Mucosa of stomach (tissue), 1 donor: ENCODE data around the gene TRMT44.
A peak's percentile ranks its signal among the peaks of the same experiment; 100 is the strongest.

Experiments used
- H3K27me3 ChIP-seq: one replicate; pipeline ENCODE4 v1.7.0; 2013; ENCODE audit warnings: mild to moderate bottlenecking, low read length; ENCODE audit not compliant: control insufficient read depth, insufficient read depth
- H3K36me3 ChIP-seq: one replicate; pipeline ENCODE4 v1.7.0; 2013; ENCODE audit warnings: low read length; ENCODE audit not compliant: control insufficient read depth, insufficient read depth
- H3K4me1 ChIP-seq: one replicate; pipeline ENCODE4 v1.7.0; 2013; ENCODE audit warnings: mild to moderate bottlenecking, low read length; ENCODE audit not compliant: control insufficient read depth, insufficient read depth
- H3K4me3 ChIP-seq: one replicate; pipeline ENCODE4 v1.7.0; 2013; ENCODE audit warnings: low read length
- H3K9ac ChIP-seq: one replicate; pipeline ENCODE4 v1.7.0; 2013; ENCODE audit warnings: mild to moderate bottlenecking, low read length, moderate library complexity
- H3K9me3 ChIP-seq: one replicate; pipeline ENCODE4 v1.7.0; 2013; ENCODE audit warnings: mild to moderate bottlenecking, low read length, moderate library complexity; ENCODE audit not compliant: control insufficient read depth
- donor health status: Pancreatic carcinoma.

TRMT44 gene

DNA sequence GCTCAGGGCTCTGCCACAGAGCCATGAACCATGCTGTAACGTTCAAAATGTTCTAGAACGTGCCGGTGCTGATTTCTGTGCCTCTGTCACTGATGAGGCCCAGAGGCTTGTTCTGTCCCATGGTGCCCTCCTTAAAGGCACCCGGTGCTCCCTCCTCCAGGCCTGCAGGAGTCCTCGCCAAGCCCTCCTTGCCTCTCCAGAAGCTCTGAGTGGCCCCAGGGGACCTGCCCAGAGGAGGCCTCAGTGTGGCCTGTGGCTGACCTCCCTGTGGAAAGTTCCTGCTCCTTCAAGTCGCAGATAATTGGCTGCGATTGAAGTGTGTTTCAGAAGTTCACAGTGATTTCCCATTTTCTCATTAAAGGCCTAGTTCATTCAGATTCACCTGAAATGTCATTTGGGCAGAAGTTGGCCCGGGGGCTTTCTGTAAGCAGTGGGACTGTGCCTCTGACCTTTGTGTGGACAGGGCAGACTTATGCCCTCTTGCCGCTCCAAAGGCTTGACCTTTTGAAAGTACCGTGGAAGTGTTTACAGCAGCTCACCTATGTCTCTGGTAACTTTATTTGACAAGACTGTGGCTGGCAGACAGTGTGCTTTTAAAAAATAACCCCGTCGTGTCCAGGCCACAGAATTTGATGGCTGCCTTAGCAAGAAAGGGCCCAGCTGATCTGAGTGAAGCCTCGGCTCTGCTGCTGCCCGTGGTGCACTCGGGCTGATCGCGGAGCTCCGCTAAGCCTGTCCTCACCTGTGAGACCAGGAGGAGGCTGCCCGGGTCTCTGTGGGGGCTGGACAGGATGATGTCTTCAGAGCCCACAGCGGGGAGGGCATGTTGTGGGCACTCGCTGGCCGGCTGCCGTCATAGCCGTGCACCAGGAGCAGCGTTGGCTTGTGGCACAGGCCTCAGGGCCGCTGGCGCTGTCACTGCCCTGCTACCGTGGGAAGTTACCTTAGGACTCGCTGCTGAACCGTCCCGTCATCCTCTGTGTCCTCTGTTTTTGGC, 25.3 kb downstream of the TRMT44 start:
- Histone ChIP-seq H3K9me3 (no peaks in the 10 kb centered on the region), H3K4me3 (no peak overlapping the region), H3K9ac (no peak overlapping the region), H3K36me3 (peaks cover 14% of the 10 kb centered on the region), H3K27me3 (no peaks in the 10 kb centered on the region), H3K4me1 (no peaks in the 10 kb centered on the region)

- Histone ChIP-seq H3K36me3 (peaks cover 14% of the 10 kb centered on the region), H3K27me3 (no peaks in the 10 kb centered on the region), H3K9ac (no peak overlapping the region), H3K9me3 (no peaks in the 10 kb centered on the region), H3K4me3 (no peak overlapping the region), H3K4me1 (peaks cover 3% of the 10 kb centered on the region)
Measured at GRCh38 chr4:8467016-8467415, 26.4 kb downstream of the TRMT44 start.

DNA sequence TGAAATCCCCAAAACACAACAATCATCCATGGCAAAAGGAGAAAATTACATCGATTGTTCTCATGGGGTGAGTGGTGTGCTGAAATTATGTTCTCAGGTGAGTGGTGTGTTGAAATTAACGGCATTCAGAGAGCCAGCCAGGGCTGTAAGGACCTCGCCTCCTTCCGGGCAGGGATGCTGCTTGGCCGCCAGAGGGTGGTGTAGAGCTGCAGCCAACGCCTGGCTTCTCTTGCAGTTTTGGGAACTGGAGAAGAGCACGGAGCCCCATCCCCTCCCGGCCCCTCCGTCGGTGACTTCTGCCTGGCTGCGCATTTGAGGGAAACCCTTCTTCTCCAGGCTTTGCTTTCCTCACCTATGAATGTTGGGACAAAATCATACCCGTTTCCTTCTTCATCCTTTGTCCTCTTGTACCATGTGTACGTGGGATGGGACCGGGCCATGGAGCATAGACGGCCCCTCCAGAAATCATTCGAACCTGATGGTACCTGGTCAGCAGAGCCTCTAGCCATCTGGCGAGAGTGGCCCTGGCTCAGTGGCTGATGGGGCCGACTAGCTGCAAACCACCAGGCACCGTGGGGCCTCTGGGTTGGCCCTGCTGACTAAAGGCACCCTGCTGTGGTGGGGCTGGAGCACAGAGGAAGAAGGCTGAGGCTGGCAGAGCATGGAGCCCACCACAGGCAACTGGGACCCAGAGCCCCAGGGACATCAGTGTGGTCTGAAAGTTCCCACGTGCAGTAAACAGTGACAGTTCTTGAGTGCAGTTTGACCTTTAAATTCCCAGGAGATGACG, 28.4 kb downstream of the TRMT44 start:
- H3K27me3 ChIP-seq: no peaks in the 10 kb centered on the region
- no peak overlapping the region for H3K4me3 ChIP-seq
- H3K9me3 ChIP-seq: no peaks in the 10 kb centered on the region
- H3K9ac ChIP-seq: no peak overlapping the region
- peaks cover 14% of the 10 kb centered on the region for H3K36me3 ChIP-seq
- peaks cover 8% of the 10 kb centered on the region for H3K4me1 ChIP-seq

- Histone ChIP-seq H3K9me3 (no peaks in the 10 kb centered on the region), H3K4me1 (peaks cover 8% of the 10 kb centered on the region), H3K9ac (no peak overlapping the region), H3K27me3 (no peaks in the 10 kb centered on the region), H3K36me3 (peaks cover 14% of the 10 kb centered on the region), H3K4me3 (no peak overlapping the region)
Measured at GRCh38 chr4:8469550-8469949, 29.0 kb downstream of the TRMT44 start.

DNA sequence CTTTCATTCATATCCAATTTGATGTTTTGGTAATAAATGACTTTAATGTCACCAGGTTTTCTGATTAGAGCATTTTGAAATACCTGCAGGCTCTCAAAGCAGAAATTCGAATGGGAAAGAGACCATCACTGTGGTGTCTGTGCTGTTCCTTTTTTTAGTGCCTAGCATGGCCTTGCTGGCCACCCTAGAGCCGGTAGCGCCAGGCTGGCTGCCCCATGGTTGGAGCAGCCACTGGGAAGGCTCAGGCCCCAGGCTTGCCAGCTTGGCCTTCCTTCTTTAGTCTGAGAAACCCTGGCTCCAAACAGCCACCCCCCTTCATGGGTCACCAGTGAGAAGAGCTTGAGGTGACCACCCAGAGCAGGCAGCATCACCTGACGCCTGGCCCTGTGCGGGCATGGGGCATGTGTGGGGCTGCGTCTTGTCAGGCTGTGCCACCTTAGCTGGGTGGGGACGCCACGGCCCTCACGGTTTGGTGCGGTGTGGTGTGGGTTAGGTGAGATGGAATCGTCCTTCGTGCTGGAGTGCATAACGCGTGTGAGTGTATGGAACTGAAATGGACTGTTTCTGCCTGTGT, 30.0 kb downstream of the TRMT44 start:
- Histone ChIP-seq H3K9me3 (no peaks in the 10 kb centered on the region), H3K36me3 (peaks cover 12% of the 10 kb centered on the region), H3K4me3 (no peak overlapping the region), H3K27me3 (no peaks in the 10 kb centered on the region), H3K4me1 (peaks cover 8% of the 10 kb centered on the region), H3K9ac (no peak overlapping the region)

DNA sequence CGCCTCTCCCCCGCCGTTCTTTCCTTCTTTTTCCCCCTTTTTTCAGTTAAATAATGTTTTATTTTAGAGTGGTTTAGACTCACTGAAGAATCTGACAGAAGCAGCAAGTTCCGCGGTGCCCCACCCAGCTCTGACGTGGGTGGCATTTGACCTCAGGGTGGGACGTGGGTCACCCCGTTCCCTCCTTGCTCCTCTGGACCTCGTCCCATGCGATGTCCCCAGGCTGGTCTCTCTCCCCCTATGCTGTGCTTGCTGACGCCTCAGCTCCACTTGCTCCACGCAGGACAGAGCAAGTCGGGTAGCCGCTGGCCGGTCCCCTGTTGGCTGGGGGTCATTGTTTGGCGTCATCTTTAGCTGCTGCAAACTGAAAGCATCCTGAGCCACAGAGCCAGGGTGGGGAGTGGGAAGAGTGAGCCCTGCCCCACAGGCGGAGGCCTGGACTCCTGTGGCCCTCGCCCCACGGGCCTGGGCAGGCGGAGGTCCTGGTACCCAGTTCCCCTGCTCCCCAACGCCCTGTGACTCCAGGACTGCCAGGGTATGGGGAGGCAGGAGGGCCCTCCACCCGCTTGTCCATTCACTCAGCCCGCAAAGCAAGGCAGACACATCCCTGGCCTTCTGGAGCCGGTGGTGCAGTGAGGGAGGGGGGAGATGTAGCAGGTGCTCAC, 30.8 kb downstream of the TRMT44 start:
- H3K4me1 ChIP-seq: peaks cover 8% of the 10 kb centered on the region
- no peak overlapping the region for H3K4me3 ChIP-seq
- H3K27me3 ChIP-seq: no peaks in the 10 kb centered on the region
- H3K9ac ChIP-seq: no peak overlapping the region
- no peaks in the 10 kb centered on the region for H3K9me3 ChIP-seq
- H3K36me3 ChIP-seq: peaks cover 10% of the 10 kb centered on the region

DNA sequence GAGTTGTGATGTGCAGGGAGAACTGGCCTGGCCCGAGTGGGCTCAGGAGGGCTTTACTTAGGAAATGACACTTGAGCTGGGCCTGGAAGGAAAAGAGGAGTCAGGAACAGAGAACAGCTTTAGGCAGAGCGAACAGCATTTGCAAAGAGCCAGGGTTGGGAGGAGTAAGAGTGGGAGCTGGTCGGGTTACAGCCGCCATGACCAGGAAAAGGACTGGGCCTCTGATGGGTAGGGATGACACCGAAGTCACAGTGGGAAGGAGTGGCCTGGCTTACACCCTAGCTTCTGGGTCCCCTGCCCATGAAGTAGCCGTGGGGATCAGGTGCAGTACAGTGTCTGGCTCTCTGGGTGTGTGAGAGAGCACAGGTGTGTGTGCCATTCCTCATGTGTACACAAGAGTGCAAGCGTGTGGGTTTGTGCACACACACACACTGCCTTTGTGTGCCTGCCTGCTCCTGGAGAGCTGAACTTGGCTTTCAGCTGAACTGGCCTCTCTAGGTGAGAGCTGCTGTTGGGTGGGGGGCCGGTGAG, 31.6 kb downstream of the TRMT44 start:
- no peaks in the 10 kb centered on the region for H3K27me3 ChIP-seq
- H3K36me3 ChIP-seq: peaks cover 10% of the 10 kb centered on the region
- peaks cover 8% of the 10 kb centered on the region for H3K4me1 ChIP-seq
- H3K4me3 ChIP-seq: no peak overlapping the region
- no peak overlapping the region for H3K9ac ChIP-seq
- H3K9me3 ChIP-seq: no peaks in the 10 kb centered on the region

GRCh38 chr4:8472689-8473197, 32.2 kb downstream of the TRMT44 start:
- H3K9ac ChIP-seq: peak overlapping the region; percentile 20
- H3K4me3 ChIP-seq: no peak overlapping the region
- H3K27me3 ChIP-seq: no peaks in the 10 kb centered on the region
- H3K4me1 ChIP-seq: peaks cover 8% of the 10 kb centered on the region
- H3K36me3 ChIP-seq: peaks cover 10% of the 10 kb centered on the region
- no peaks in the 10 kb centered on the region for H3K9me3 ChIP-seq

DNA sequence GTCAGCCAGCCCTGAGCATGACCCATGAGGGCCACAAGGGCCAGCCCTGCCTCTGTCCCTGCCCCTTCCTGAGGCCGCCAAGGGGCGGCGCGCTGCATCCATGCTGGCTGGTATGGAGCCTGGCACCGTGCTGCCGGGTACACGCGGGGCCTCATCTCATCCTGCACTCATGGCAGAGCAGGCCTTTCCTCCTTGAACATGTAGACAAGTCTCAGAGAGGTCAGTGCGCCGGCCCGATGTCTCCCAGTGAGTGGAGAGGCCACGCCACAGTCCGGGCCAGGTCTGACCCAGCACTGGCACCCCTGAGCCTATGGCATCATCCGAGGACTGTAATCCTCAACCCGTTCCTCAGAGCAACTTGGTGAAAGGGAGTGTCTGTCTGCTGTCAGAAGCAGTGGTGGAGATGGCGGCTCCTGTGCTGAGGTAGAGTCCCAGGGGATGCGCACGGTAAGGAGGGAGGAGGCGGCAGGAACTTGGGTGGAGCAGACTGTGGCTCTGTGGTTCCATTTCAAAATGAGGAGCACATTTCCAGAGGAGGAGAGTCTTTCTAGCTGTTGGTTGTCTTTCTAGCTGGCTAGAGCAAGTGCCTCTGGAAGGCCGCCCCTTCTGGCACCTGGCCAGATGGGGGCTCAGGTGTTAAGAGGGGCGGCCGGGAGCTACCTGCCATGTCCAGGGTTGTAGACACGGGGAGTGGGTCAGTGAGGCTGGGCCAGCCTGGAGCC, 32.8 kb downstream of the TRMT44 start:
- peaks cover 4% of the 10 kb centered on the region for H3K36me3 ChIP-seq
- H3K9me3 ChIP-seq: no peaks in the 10 kb centered on the region
- H3K4me1 ChIP-seq: peaks cover 8% of the 10 kb centered on the region
- H3K4me3 ChIP-seq: no peak overlapping the region
- H3K27me3 ChIP-seq: no peaks in the 10 kb centered on the region
- H3K9ac ChIP-seq: peak overlapping the region; percentile 20

- Histone ChIP-seq H3K9ac (no peak overlapping the region), H3K27me3 (no peaks in the 10 kb centered on the region), H3K36me3 (no peaks in the 10 kb centered on the region), H3K4me3 (no peak overlapping the region), H3K9me3 (no peaks in the 10 kb centered on the region), H3K4me1 (peaks cover 8% of the 10 kb centered on the region)
Measured at GRCh38 chr4:8473920-8474590, 33.5 kb downstream of the TRMT44 start.
